Measurements from ENCODE around the gene CCDC178. TPM values are rescaled to one million over a fixed set of nuclear protein-coding genes. Genes with fewer than 3 reads are reported as not detected.

CCDC178 gene
- total RNA-seq, 2 donors from 2014 or later, result 0.33 to 9.9 TPM

GRCh38 chr18:33040213-33040612 lies 400.3 kb downstream of the CCDC178 start:
- H3K9me3 ChIP-seq, result no peaks in the 10 kb centered on the region
- no peaks in the 10 kb centered on the region for H3K4me1 ChIP-seq
- no peak for TF ChIP-seq POLR2A (IDR thresholded peaks at IDR 0.05)
- TF ChIP-seq CTCF (IDR thresholded peaks at IDR 0.05), result no peak
- H3K36me3 ChIP-seq (replicated peaks in 1 of 2; ENCODE audit: insufficient read depth in 1 of 2, low read depth in 2 of 2), result no peaks in the 10 kb centered on the region
- no peak overlapping the region for H3K27ac ChIP-seq
- no peak for ATAC-seq
- no peaks in the 10 kb centered on the region for H3K27me3 ChIP-seq
- no peak for DNase-seq
- intact Hi-C loops (cut with DNase I), result no loop called here
- H3K4me3 ChIP-seq, result no peak overlapping the region

- no peak overlapping the region for H3K27ac ChIP-seq
- no peak overlapping the region for H3K4me3 ChIP-seq
- H3K36me3 ChIP-seq (replicated peaks in 1 of 2; ENCODE audit: insufficient read depth in 1 of 2, low read depth in 2 of 2), result no peaks in the 10 kb centered on the region
- no peaks in the 10 kb centered on the region for H3K9me3 ChIP-seq
- TF ChIP-seq CTCF (IDR thresholded peaks at IDR 0.05), result no peak
- no peak for TF ChIP-seq POLR2A (IDR thresholded peaks at IDR 0.05)
- ATAC-seq (no peak), DNase-seq (no peak)
- no peaks in the 10 kb centered on the region for H3K27me3 ChIP-seq
- intact Hi-C loops (cut with DNase I), result no loop called here
- H3K4me1 ChIP-seq, result no peaks in the 10 kb centered on the region
These were observed 405.6 kb downstream of the CCDC178 start for GRCh38 chr18:33034945-33035344.

- H3K27ac ChIP-seq, result no peak overlapping the region
- H3K36me3 ChIP-seq (replicated peaks in 1 of 2; ENCODE audit: insufficient read depth in 1 of 2, low read depth in 2 of 2), result no peaks in the 10 kb centered on the region
- DNase-seq (no peak), ATAC-seq (no peak)
- H3K27me3 ChIP-seq, result no peaks in the 10 kb centered on the region
- H3K9me3 ChIP-seq, result no peaks in the 10 kb centered on the region
- no peak overlapping the region for H3K4me3 ChIP-seq
- TF ChIP-seq POLR2A (IDR thresholded peaks at IDR 0.05) (no peak), CTCF (IDR thresholded peaks at IDR 0.05) (no peak)
- intact Hi-C loops (cut with DNase I), result no loop called here
- H3K4me1 ChIP-seq, result no peaks in the 10 kb centered on the region
These were observed 406.3 kb downstream of the CCDC178 start for GRCh38 chr18:33034212-33034611.

- Histone ChIP-seq H3K4me1 (no peaks in the 10 kb centered on the region), H3K36me3 (replicated peaks in 1 of 2; ENCODE audit: insufficient read depth in 1 of 2, low read depth in 2 of 2) (no peaks in the 10 kb centered on the region), H3K9me3 (no peaks in the 10 kb centered on the region), H3K27ac (no peak overlapping the region), H3K27me3 (no peaks in the 10 kb centered on the region), H3K4me3 (no peak overlapping the region)
- DNase-seq (no peak), ATAC-seq (no peak)
- intact Hi-C loops (cut with DNase I), result no loop called here
- TF ChIP-seq POLR2A (IDR thresholded peaks at IDR 0.05) (no peak), CTCF (IDR thresholded peaks at IDR 0.05) (no peak)
These were observed 418.2 kb downstream of the CCDC178 start for GRCh38 chr18:33022370-33022769.

GRCh38 chr18:33020877-33021276 lies 419.6 kb downstream of the CCDC178 start:
- WGBS, 2 donors, result 73 to 75% methylated on average over 2 of the region's 2 CpGs
- no peak overlapping the region for H3K4me3 ChIP-seq
- intact Hi-C loops (cut with DNase I), result no loop called here
- H3K27me3 ChIP-seq, result no peaks in the 10 kb centered on the region
- no peak for TF ChIP-seq CTCF (IDR thresholded peaks at IDR 0.05)
- no peak for TF ChIP-seq POLR2A (IDR thresholded peaks at IDR 0.05)
- H3K27ac ChIP-seq, result no peak overlapping the region
- ATAC-seq (no peak), DNase-seq (no peak)
- no peaks in the 10 kb centered on the region for H3K4me1 ChIP-seq
- H3K9me3 ChIP-seq, result no peaks in the 10 kb centered on the region
- no peaks in the 10 kb centered on the region for H3K36me3 ChIP-seq (replicated peaks in 1 of 2; ENCODE audit: insufficient read depth in 1 of 2, low read depth in 2 of 2)
